Measurements from ENCODE around the gene GGTLC1. TPM values are rescaled to one million over a fixed set of nuclear protein-coding genes. Genes with fewer than 3 reads are reported as not detected.
A peak's percentile ranks its signal among the peaks of the same experiment; 100 is the strongest.

The GGTLC1 gene
- total RNA-seq, 2 experiments from 2014 or later: not detected

DNA sequence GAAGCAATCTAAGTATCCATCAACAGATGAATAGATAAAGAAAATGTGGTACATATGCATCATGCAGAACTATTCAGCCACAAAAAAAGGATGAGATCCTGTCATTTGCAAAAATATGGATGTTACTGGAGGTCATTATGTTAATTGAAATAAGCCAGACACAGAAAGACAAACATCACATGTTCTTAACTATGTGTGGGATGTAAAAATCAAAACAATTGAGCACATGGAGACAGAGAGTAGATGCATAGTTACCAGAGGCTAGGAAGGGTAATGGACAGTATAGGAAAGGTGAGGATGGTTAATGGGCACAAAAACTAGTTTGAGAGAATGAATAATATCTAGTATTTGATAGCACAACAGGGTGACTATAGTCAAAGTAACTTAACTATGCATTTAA lies 26.3 kb downstream of the GGTLC1 start:
- ChIA-PET POLR2A (no interaction called here), CTCF (no interaction called here)
- H3K27ac Mint-ChIP-seq: no peak overlapping the region
- no peak for DNase-seq
- no peaks in the 10 kb centered on the region for H3K4me1 Mint-ChIP-seq
- peaks cover 10% of the 10 kb centered on the region for H3K27me3 Mint-ChIP-seq
- H3K9me3 Mint-ChIP-seq (ENCODE audit: low read depth): peaks cover 9% of the 10 kb centered on the region
- no peak for ATAC-seq
- intact Hi-C loops (cut with DNase I, micrococcal nuclease): no loop called here
- no peak overlapping the region for H3K4me3 Mint-ChIP-seq
- H3K36me3 Mint-ChIP-seq (ENCODE audit: low read depth): peaks cover 4% of the 10 kb centered on the region

DNA sequence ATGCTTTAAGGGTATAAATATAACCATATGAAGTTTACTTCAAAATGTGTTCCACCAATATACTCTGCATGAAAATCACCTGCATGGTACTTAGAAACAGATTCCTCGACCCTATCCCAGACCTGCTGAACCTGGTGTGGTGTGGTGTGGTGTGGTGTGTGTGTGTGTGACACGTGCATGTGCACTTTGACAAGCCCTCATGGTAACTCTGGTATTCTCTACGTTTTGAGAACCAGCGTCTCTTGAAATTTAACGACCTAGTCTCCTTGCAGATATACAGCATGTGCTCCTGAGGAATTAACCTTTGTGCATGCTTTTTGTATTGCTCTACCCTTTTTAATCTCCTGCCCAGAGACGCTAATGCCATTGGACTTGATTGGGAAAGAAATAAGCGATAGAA lies 29.5 kb downstream of the GGTLC1 start:
- intact Hi-C loops (cut with DNase I, micrococcal nuclease): no loop called here
- Mint-ChIP-seq H3K27ac (no peak overlapping the region), H3K9me3 (ENCODE audit: low read depth) (peaks cover 4% of the 10 kb centered on the region), H3K4me1 (peaks cover 3% of the 10 kb centered on the region), H3K36me3 (ENCODE audit: low read depth) (peaks cover 2% of the 10 kb centered on the region), H3K27me3 (peaks cover 12% of the 10 kb centered on the region), H3K4me3 (no peak overlapping the region)
- DNase-seq: no peak
- CTCF ChIA-PET: no interaction called here
- POLR2A ChIA-PET: no interaction called here
- no peak for ATAC-seq

DNA sequence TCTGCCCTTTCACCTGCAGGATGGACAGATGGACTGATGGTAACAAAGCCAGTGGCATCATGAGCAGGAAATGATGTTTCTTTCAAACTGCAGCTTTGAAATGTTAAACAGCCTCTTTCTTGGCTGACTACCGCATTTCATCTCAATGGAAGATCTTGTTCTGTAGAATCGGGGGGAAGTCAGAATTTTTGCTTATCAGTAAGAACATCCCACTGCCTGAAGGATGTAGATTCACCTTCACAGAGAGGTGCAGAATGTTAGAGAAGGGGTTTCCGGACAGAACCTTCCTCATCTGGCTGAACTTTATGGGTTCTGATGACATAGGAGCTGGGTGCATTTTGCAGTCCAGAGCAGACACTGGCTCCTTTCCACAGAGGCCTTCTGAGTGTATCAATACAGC lies 32.7 kb downstream of the GGTLC1 start:
- no peaks in the 10 kb centered on the region for H3K9me3 Mint-ChIP-seq (ENCODE audit: low read depth)
- no peak overlapping the region for H3K27ac Mint-ChIP-seq
- POLR2A ChIA-PET: no interaction called here
- peaks cover 8% of the 10 kb centered on the region for H3K27me3 Mint-ChIP-seq
- CTCF ChIA-PET: no interaction called here
- H3K4me1 Mint-ChIP-seq: peaks cover 3% of the 10 kb centered on the region
- no peak for DNase-seq
- intact Hi-C loops (cut with DNase I, micrococcal nuclease): no loop called here
- H3K36me3 Mint-ChIP-seq (ENCODE audit: low read depth): no peaks in the 10 kb centered on the region
- no peak for ATAC-seq
- H3K4me3 Mint-ChIP-seq: no peak overlapping the region

DNA sequence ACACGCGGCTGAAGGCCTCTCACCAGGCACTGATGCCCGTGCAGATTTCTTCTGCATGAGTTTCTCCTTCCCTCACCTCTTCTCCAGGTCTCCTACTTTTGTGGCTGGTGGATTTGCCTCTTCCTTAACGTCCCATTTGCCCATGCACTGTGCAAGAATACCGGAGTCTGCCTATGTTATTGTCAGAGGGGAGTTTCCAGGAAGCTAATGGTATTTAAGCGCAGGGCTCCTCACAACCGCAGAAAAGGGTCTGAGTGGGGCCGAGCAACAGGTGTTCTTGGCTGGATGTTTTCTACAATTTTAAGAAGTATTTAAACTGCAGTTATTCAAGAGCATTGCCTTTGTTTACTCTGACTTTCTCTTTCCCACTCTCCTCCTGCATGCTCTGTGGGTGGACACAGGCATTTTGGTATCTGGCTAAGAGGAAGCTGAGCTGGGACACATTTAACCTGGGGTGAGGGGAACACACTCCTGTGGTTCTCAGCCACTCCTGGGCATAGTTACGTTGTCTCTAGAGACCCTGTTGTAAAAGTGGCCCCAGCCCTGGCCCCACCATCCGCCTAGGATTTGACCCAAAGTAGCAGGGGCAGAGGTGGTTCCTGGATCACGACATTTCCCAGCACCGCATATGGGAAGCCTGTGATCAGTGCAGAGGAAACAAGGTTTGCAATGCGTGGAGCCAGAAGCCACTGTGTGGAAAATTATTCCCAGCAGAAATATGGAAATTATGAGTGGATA lies 34.4 kb downstream of the GGTLC1 start:
- H3K4me1 Mint-ChIP-seq: peaks cover 3% of the 10 kb centered on the region
- intact Hi-C loops (cut with DNase I, micrococcal nuclease): no loop called here
- no peak overlapping the region for H3K27ac Mint-ChIP-seq
- ATAC-seq (no peak), DNase-seq (no peak)
- CTCF ChIA-PET: no interaction called here
- no peaks in the 10 kb centered on the region for H3K9me3 Mint-ChIP-seq (ENCODE audit: low read depth)
- H3K4me3 Mint-ChIP-seq: no peak overlapping the region
- no peaks in the 10 kb centered on the region for H3K36me3 Mint-ChIP-seq (ENCODE audit: low read depth)
- H3K27me3 Mint-ChIP-seq: peaks cover 5% of the 10 kb centered on the region
- POLR2A ChIA-PET: no interaction called here

DNA sequence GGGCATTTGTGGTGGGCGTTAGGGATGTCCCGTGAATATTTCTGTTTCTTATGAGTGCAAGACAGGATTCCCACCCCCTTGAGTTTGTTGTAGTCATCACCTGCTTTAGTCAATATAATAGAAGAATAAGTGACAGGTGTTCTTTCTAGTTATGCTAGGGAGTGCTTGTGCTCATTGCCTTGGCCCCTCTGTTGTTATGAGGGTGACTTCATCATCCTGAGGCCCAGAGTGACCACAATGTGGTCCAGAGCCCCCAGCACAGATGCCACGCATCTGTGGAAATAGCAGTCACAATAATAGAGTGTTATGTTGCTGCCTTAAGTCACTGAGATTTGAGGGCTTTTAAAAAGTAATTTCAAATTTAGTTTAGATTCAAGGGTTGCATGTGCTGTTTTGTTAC lies 42.4 kb downstream of the GGTLC1 start:
- DNase-seq (no peak), ATAC-seq (no peak)
- Mint-ChIP-seq H3K36me3 (ENCODE audit: low read depth) (no peaks in the 10 kb centered on the region), H3K4me3 (no peak overlapping the region), H3K27ac (no peak overlapping the region), H3K9me3 (ENCODE audit: low read depth) (no peaks in the 10 kb centered on the region), H3K4me1 (no peaks in the 10 kb centered on the region), H3K27me3 (no peaks in the 10 kb centered on the region)
- intact Hi-C loops (cut with DNase I, micrococcal nuclease): no loop called here
- POLR2A ChIA-PET: no interaction called here
- CTCF ChIA-PET: no interaction called here

DNA sequence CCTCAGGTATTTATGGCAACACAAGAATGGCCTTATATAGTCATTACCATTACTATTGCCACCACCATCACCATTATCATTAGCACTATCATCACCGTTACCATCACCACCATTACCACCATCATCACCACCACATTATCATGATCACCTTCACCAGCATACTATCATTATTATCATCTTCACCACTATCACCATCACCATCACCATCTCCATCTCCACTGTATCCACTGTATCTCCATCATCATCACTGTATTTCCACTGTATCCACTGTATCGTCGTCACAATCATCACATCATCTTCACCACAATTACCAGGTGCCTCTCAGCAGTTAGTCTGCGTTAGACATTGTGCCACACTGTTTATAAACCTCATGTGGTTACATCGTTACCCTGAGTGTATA lies 45.3 kb downstream of the GGTLC1 start:
- ATAC-seq (no peak), DNase-seq (no peak)
- Mint-ChIP-seq H3K9me3 (ENCODE audit: low read depth) (no peaks in the 10 kb centered on the region), H3K27me3 (no peaks in the 10 kb centered on the region), H3K4me3 (no peak overlapping the region), H3K4me1 (no peaks in the 10 kb centered on the region), H3K36me3 (ENCODE audit: low read depth) (no peaks in the 10 kb centered on the region), H3K27ac (no peak overlapping the region)
- POLR2A ChIA-PET: no interaction called here
- intact Hi-C loops (cut with DNase I, micrococcal nuclease): no loop called here
- CTCF ChIA-PET: no interaction called here

DNA sequence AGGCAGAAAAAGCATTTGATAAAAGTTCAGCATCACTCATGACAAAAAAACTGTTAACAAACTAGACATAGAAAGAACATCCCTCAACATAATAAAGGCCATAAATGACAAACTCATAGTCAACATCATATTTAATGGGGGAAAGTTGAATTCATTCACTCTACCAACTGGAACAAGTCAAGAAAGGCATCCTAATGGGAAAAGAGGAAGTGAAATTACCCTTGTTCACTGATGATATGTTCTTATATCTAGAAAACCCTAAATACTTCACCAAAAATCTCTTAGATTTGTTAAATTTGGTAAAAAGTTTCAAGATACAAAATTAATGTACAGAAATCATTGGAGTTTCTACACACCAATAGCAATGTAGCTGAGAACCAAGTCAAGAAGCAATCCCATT lies 48.9 kb downstream of the GGTLC1 start:
- intact Hi-C loops (cut with DNase I, micrococcal nuclease): no loop called here
- Mint-ChIP-seq H3K27ac (no peak overlapping the region), H3K4me3 (no peak overlapping the region), H3K9me3 (ENCODE audit: low read depth) (no peaks in the 10 kb centered on the region), H3K27me3 (no peaks in the 10 kb centered on the region), H3K4me1 (no peaks in the 10 kb centered on the region), H3K36me3 (ENCODE audit: low read depth) (no peaks in the 10 kb centered on the region)
- CTCF ChIA-PET: interaction anchor here (0.7 to 1.4 kb wide), 3 partner anchors 10 to 181 kb away, joined by 3 to 4 read pairs (median 3); no protein-coding TSS in a partner anchor
- DNase-seq (no peak), ATAC-seq (no peak)
- POLR2A ChIA-PET: no interaction called here

DNA sequence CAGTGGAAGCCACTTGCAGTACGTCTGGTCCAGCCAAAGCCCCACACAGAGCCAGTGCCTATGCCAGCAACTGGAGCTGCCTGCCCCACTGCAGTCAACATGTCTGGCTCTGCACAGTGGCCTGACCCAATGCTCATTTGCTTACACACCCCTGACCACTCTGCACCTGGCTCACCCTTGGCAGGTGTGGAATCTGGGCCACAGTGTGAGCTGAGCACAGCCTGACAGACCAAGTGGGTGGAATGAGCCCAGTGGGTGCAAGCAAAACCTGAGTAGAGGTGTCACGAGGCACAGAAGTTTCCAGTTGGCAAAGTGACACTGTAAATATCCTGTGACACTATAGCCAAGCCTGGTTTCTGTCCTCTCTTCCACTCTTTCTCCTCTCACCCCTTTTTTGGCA lies 49.5 kb downstream of the GGTLC1 start:
- Mint-ChIP-seq H3K4me3 (no peak overlapping the region), H3K36me3 (ENCODE audit: low read depth) (no peaks in the 10 kb centered on the region), H3K9me3 (ENCODE audit: low read depth) (no peaks in the 10 kb centered on the region), H3K27ac (no peak overlapping the region), H3K27me3 (no peaks in the 10 kb centered on the region), H3K4me1 (no peaks in the 10 kb centered on the region)
- DNase-seq (no peak), ATAC-seq (no peak)
- ChIA-PET CTCF (interaction anchor here (0.6 to 2.3 kb wide), 9 partner anchors 11 to 978 kb away, joined by 3 to 17 read pairs (median 4); no protein-coding TSS in a partner anchor), POLR2A (no interaction called here)
- intact Hi-C loops (cut with DNase I, micrococcal nuclease): no loop called here

DNA sequence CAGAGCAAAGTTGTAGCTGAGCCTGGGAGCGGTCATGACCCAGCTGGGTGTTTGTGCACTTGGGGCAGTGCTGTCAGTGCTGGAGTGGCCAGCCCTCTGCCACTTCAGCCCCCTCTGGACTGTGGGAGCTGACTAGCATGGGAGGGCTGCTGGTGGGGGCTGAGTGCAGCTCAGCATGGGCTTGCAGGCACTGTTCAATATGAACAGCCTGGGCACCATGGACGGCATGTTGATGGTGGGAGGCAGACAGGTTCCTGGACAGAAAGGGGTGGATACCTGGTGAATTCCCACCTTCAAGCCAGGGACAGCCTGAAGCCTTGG lies 50.5 kb downstream of the GGTLC1 start:
- ATAC-seq: no peak
- Mint-ChIP-seq H3K4me3 (no peak overlapping the region), H3K4me1 (no peaks in the 10 kb centered on the region), H3K9me3 (ENCODE audit: low read depth) (no peaks in the 10 kb centered on the region), H3K36me3 (ENCODE audit: low read depth) (no peaks in the 10 kb centered on the region), H3K27ac (no peak overlapping the region), H3K27me3 (no peaks in the 10 kb centered on the region)
- DNase-seq: no peak
- POLR2A ChIA-PET: no interaction called here
- CTCF ChIA-PET: interaction anchor here (0.7 to 2.3 kb wide), 13 partner anchors 10 to 981 kb away, joined by 3 to 17 read pairs (median 4); no protein-coding TSS in a partner anchor
- intact Hi-C loops (cut with DNase I, micrococcal nuclease): no loop called here

DNA sequence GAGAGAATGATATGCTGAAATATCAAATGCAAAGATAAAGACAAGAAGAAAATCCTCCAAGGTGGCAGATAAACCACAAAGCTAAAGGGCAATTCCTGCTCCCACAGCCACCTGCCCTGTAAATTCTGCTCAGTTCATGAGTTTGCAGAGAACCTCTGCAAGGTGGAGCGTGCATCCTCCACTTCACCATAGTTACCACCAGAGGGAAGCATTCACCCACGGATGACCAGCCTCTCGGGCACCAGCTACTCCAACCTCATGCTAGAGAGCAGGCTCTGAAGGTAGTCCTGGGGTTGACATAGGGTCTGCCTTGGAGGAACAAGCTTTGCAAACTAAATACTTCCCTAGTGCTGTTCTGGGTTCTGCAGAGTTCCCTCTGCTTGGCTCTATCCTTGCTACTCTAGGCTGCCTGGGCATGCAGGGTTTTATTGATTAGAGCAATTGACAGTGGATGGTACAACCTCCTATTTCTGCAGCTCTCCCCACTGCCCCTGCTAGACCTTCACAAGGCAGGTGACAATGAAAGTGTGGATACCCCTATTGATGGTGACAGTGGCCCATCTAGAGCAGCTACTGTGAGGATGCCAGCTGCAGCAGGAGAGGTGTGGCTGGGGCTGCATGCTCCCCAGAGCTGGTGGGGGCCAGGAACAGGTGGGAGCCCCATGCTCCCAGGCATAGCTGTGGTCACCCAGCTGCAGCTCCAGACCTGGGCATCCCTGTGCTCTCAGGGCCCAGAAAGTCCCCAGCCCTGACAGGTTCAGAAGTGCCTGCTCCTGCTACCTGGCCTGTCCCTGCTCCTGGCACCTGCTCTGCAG lies 51.1 kb downstream of the GGTLC1 start:
- H3K4me1 Mint-ChIP-seq: no peaks in the 10 kb centered on the region
- H3K9me3 Mint-ChIP-seq (ENCODE audit: low read depth): no peaks in the 10 kb centered on the region
- CTCF ChIA-PET: interaction anchor here (0.6 to 2.3 kb wide), 17 partner anchors 9 to 981 kb away, joined by 3 to 17 read pairs (median 3); no protein-coding TSS in a partner anchor
- intact Hi-C loops (cut with DNase I, micrococcal nuclease): loop anchor here (1.0 to 2.0 kb wide), 7 partner anchors 48 to 981 kb away; no protein-coding TSS in a partner anchor
- H3K4me3 Mint-ChIP-seq: no peak overlapping the region
- ATAC-seq (peak; percentile 90), DNase-seq (peak; percentile 74)
- H3K36me3 Mint-ChIP-seq (ENCODE audit: low read depth): no peaks in the 10 kb centered on the region
- no peak overlapping the region for H3K27ac Mint-ChIP-seq
- POLR2A ChIA-PET: no interaction called here
- no peaks in the 10 kb centered on the region for H3K27me3 Mint-ChIP-seq

All from activated CD4-positive, alpha-beta T cell treated with anti-CD3 and anti-CD28 coated beads for 36 hours (primary cell).